PC-3 (cell line): ENCODE results near the gene NAT8. TPM values are rescaled to one million over a fixed set of nuclear protein-coding genes. Genes with fewer than 3 reads are reported as not detected.
A peak's percentile ranks its signal among the peaks of the same experiment; 100 is the strongest.
"Not testable (repeated sequence)": the region's sequence is repeated elsewhere in the genome, so short reads cannot be mapped to it uniquely, and the experiment has no call there.

Experiments used
- ATAC-seq: fragments of 200-7000 bp; cut with Tn5 transposase; 2 replicates; pipeline ENCODE4 v1.9.1; 2020; ENCODE audit warnings: mild to moderate bottlenecking, moderate library complexity
- BruUV-seq: library from RNA; stranded (reverse); fragments of 400-500 nt; replicated peaks from 2 replicates; lab custom pipeline; 2021; lab: Mats Ljungman, UMichigan
- CTCF ChIA-PET: fragments of 300-600 bp; sonication (Branson Sonifier 250); formaldehyde crosslinking; loops from one replicate; lab custom pipeline; 2022; ENCODE audit warnings: antibody characterized with exemption; lab: Charles Lee
- POLR2A ChIA-PET: fragments of 300-600 bp; sonication (Branson Sonifier 250); formaldehyde crosslinking; loops from one replicate; lab custom pipeline; 2022; ENCODE audit warnings: antibody characterized with exemption; ENCODE audit not compliant: unreplicated experiment; lab: Charles Lee
- DNase-seq: peaks from one replicate; pipeline ENCODE4 v3.0.0-alpha.2; 2015
- H2AFZ ChIP-seq: fragments of 300-600 bp; sonication (generic); 2 replicates; pipeline ENCODE4 v1.6.0; 2016; ENCODE audit warnings: antibody characterized with exemption, low read length
- H3F3A ChIP-seq: fragments of 300-600 bp; sonication (generic); one replicate; pipeline ENCODE4 v1.6.0; 2017; ENCODE audit warnings: antibody characterized with exemption, low read length, control low read depth, mild to moderate bottlenecking; ENCODE audit not compliant: unreplicated experiment
- H3K27ac ChIP-seq: fragments of 300-600 bp; sonication (generic); 2 replicates; pipeline ENCODE4 v1.5.1; 2016; ENCODE audit warnings: mild to moderate bottlenecking, low read length
- H3K27me3 ChIP-seq: fragments of 300-600 bp; sonication (generic); 2 replicates; pipeline ENCODE4 v1.6.1; 2016; ENCODE audit warnings: low read length, mixed read lengths
- H3K36me3 ChIP-seq: fragments of 300-600 bp; sonication (generic); 2 replicates; pipeline ENCODE4 v1.6.1; 2016; ENCODE audit warnings: low read depth, mixed run types, low read length, mixed read lengths
- H3K4me1 ChIP-seq: fragments of 300-600 bp; sonication (generic); 2 replicates; pipeline ENCODE4 v1.5.1; 2016; ENCODE audit warnings: low read length; ENCODE audit not compliant: insufficient read depth
- H3K4me2 ChIP-seq: fragments of 300-600 bp; sonication (generic); 2 replicates; pipeline ENCODE4 v1.6.0; 2016; ENCODE audit warnings: low read length
- H3K4me3 ChIP-seq: fragments of 300-600 bp; sonication (generic); 2 replicates; pipeline ENCODE4 v1.5.1; 2016; ENCODE audit warnings: mild to moderate bottlenecking, low read length, mixed read lengths
- H3K79me2 ChIP-seq: fragments of 300-600 bp; sonication (generic); 2 replicates; pipeline ENCODE4 v1.6.1; 2017; ENCODE audit warnings: low read length, mixed read lengths
- H3K9ac ChIP-seq: fragments of 300-600 bp; sonication (generic); 2 replicates; pipeline ENCODE4 v1.6.0; 2016; ENCODE audit warnings: mild to moderate bottlenecking, low read length
- H3K9me2 ChIP-seq: fragments of 300-600 bp; sonication (generic); replicated peaks from 2 replicates; pipeline ENCODE4 v1.6.1; 2016; ENCODE audit warnings: mixed run types, low read length, mixed read lengths
- H3K9me3 ChIP-seq: fragments of 300-600 bp; sonication (generic); 2 replicates; pipeline ENCODE4 v1.6.1; 2016; ENCODE audit warnings: low read length, mixed read lengths
- H4K20me1 ChIP-seq: fragments of 300-600 bp; sonication (generic); 2 replicates; pipeline ENCODE4 v1.6.1; 2016; ENCODE audit warnings: low read length, mixed read lengths
- EZH2 ChIP-seq: fragments of 300-600 bp; sonication (generic); IDR thresholded peaks from one replicate; pipeline ENCODE4 v1.6.1; 2017; ENCODE audit warnings: antibody characterized with exemption, mild to moderate bottlenecking, low read length; ENCODE audit not compliant: unreplicated experiment
- EZH2phosphoT487 ChIP-seq: fragments of 300-600 bp; sonication (generic); IDR thresholded peaks from 2 replicates; pipeline ENCODE4 v1.6.1; 2018; ENCODE audit warnings: mild to moderate bottlenecking, antibody characterized with exemption, low read length, borderline replicate concordance
- intact Hi-C: fragments of 100-400 bp; cut with micrococcal nuclease; formaldehyde crosslinking; loops from 2 replicates; pipeline ENCODE4 v1.9.0; 2023
- total RNA-seq: library from RNA; depleted of rRNA; stranded (reverse); fragments of >200 nt; gene quantifications from 2 replicates; pipeline ENCODE4 v1.2.3, GENCODE V29; 2014
- TF ChIP-seq, protein P1 (sequence below): fragments of 300-600 bp; sonication (generic); conservative IDR thresholded peaks from 2 replicates; pipeline ENCODE4 v1.5.1; 2017; ENCODE audit warnings: antibody characterized with exemption, low read depth, mild to moderate bottlenecking, low read length

NAT8 gene
- total RNA-seq, 1 experiment from 2014 or later = not detected

DNA sequence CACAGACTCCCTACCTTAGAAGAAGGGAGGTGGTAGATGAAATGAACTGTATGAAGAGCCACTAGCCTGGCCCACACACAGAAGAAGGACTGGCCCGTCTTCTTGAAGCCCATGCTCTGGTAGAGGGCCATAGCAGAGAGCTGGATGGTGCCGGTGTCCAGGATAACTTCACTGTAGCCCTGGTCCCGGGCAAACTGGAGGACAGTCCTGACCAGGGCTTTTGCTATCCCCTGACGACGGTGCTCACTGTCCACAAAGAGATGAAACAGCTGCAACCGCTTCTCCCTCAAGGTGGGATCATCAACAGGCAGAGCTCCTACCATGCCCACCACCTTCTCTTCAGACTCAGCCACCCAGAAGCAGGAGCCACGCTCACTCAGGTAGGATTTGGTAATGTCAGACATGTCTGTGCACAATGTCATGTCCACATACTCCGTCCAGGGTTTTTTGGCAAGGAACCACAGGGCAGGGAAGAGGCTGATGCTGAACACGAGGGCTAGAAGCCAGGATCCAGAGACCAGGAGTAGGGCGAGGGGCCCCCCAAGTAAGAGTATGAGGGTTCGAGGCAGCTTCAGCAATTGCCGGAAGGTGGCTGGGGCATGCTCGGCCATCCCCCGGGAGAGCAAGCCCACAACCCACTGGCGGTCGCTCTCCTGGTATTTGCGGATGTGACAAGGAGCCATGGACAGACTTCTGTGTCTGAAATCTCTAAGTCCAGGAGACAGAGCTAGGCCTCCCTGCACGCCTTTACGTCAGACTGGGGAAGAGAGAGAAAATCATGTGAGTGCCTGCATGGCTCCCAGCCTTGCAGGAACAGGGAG is 1.1 kb downstream of the NAT8 start:
- no peaks in the 10 kb centered on the region for H3K9me2 ChIP-seq
- H3K9ac ChIP-seq = no peak overlapping the region
- ChIA-PET POLR2A (interaction anchor here (0.7 kb wide), 1 partner anchor 123 kb away, joined by 6 read pairs; no protein-coding TSS in a partner anchor), CTCF (no interaction called here)
- no peak overlapping the region for H3K4me3 ChIP-seq
- no peaks in the 10 kb centered on the region for H3F3A ChIP-seq
- DNase-seq (no peak), ATAC-seq (no peak)
- H3K36me3 ChIP-seq = no peaks in the 10 kb centered on the region
- no peaks in the 10 kb centered on the region for H3K27me3 ChIP-seq
- TF ChIP-seq EZH2phosphoT487 = no peak
- TF ChIP-seq EZH2 = no peak
- TF ChIP-seq, protein P1, sequence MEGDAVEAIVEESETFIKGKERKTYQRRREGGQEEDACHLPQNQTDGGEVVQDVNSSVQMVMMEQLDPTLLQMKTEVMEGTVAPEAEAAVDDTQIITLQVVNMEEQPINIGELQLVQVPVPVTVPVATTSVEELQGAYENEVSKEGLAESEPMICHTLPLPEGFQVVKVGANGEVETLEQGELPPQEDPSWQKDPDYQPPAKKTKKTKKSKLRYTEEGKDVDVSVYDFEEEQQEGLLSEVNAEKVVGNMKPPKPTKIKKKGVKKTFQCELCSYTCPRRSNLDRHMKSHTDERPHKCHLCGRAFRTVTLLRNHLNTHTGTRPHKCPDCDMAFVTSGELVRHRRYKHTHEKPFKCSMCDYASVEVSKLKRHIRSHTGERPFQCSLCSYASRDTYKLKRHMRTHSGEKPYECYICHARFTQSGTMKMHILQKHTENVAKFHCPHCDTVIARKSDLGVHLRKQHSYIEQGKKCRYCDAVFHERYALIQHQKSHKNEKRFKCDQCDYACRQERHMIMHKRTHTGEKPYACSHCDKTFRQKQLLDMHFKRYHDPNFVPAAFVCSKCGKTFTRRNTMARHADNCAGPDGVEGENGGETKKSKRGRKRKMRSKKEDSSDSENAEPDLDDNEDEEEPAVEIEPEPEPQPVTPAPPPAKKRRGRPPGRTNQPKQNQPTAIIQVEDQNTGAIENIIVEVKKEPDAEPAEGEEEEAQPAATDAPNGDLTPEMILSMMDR = no peak
- H3K79me2 ChIP-seq = no peaks in the 10 kb centered on the region
- no peaks in the 10 kb centered on the region for H4K20me1 ChIP-seq
- H3K27ac ChIP-seq = no peak overlapping the region
- H3K4me1 ChIP-seq = peaks cover 6% of the 10 kb centered on the region; the same call in 1 of the 2 replicates
- H3K9me3 ChIP-seq = peaks cover 5% of the 10 kb centered on the region; the same call in 1 of the 2 replicates
- intact Hi-C loops = no loop called here
- H3K4me2 ChIP-seq = no peak overlapping the region
- no TSS peak for BruUV-seq
- H2AFZ ChIP-seq = no peak overlapping the region

DNA sequence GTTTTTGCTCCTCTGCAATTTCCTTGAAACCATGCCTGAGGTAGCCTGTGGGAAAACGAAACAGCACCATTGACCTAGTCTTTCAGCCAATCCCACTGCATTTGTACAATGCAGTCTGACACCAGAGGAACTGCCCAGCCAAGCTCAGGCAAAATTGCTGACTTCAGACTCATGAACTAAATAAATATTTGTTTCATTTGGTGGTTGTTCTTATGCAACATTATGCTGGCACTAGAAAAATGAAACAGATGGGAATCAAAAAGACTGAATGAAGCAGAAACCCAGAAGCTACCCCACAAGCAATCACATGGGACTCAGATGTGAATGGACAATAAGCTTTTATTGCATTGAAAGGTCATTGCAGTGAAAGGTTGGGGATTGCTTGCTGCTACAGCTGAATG is 1.7 kb downstream of the NAT8 start:
- Histone ChIP-seq H4K20me1 (no peaks in the 10 kb centered on the region), H3K9me3 (peaks cover 5% of the 10 kb centered on the region; the same call in 1 of the 2 replicates), H3K79me2 (no peaks in the 10 kb centered on the region), H3K36me3 (no peaks in the 10 kb centered on the region), H3F3A (no peaks in the 10 kb centered on the region), H3K4me1 (peaks cover 6% of the 10 kb centered on the region; the same call in 1 of the 2 replicates), H3K27me3 (no peaks in the 10 kb centered on the region), H3K4me2 (peak overlapping the region; percentile 31; the same call in 1 of the 2 replicates), H2AFZ (no peak overlapping the region), H3K9ac (no peak overlapping the region), H3K27ac (no peak overlapping the region), H3K9me2 (no peaks in the 10 kb centered on the region), H3K4me3 (no peak overlapping the region)
- POLR2A ChIA-PET = interaction anchor here (0.7 kb wide), 1 partner anchor 124 kb away, joined by 6 read pairs; no protein-coding TSS in a partner anchor
- ATAC-seq (peak; percentile 64), DNase-seq (peak; percentile 45)
- TF ChIP-seq, protein P1 = no peak
- no peak for TF ChIP-seq EZH2
- TF ChIP-seq EZH2phosphoT487 = no peak
- no TSS peak for BruUV-seq
- CTCF ChIA-PET = no interaction called here
- intact Hi-C loops = no loop called here

DNA sequence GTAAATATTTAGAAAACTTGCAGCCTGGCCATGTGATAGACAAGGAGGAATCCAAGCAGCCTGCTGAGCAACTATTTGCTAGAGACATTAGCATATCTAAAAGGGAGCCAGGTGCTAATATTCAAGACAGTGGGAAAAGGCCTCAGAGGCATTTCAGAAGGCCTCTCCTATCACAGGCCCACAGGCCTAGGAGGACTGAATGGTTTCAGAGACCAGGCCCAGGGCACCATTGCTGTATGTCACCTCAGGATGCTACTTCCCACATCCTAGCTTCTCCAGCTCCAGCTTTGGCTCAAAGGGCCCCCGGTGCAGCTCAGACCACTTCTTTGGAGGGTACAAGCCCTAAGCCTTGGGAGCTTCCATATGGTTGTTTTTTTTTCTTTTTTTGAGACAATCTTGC is 3.8 kb downstream of the NAT8 start:
- POLR2A ChIA-PET = no interaction called here
- TF ChIP-seq, protein P1 = no peak
- TF ChIP-seq EZH2phosphoT487 (no peak), EZH2 (no peak)
- intact Hi-C loops = no loop called here
- H3K4me1 ChIP-seq = peaks cover 6% of the 10 kb centered on the region; the same call in 1 of the 2 replicates
- H3K9me3 ChIP-seq = peaks cover 5% of the 10 kb centered on the region; the same call in 1 of the 2 replicates
- H3K36me3 ChIP-seq = no peaks in the 10 kb centered on the region
- ATAC-seq (no peak), DNase-seq (no peak)
- H4K20me1 ChIP-seq = no peaks in the 10 kb centered on the region
- no peak overlapping the region for H3K4me3 ChIP-seq
- BruUV-seq = no TSS peak
- no peak overlapping the region for H3K4me2 ChIP-seq
- CTCF ChIA-PET = no interaction called here
- H3F3A ChIP-seq = no peaks in the 10 kb centered on the region
- H3K79me2 ChIP-seq = no peaks in the 10 kb centered on the region
- no peaks in the 10 kb centered on the region for H3K9me2 ChIP-seq
- no peak overlapping the region for H2AFZ ChIP-seq
- H3K27me3 ChIP-seq = no peaks in the 10 kb centered on the region
- no peak overlapping the region for H3K9ac ChIP-seq
- H3K27ac ChIP-seq = no peak overlapping the region

DNA sequence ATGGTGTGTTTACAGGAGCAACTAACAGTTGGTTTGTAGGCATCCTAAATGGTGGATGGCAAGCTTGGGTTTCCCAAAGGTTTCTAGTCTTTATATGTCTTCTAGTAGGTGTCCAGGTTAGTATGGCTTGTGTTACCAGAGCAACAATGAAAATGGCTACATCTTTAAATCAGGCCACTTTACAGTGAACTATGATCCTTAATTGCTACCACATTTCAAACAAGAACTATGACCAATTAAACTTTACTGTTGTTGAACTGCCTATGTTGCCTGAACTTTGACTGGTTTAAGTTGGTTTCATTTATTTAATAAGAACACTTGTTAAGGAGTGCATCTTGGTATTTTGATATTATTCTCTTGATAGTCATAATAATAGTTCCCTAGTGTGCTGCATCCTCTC is 5.2 kb downstream of the NAT8 start:
- H3K9ac ChIP-seq, H3K9me3 ChIP-seq, H3K4me1 ChIP-seq, intact Hi-C loops, POLR2A ChIA-PET, H3F3A ChIP-seq, DNase-seq, H4K20me1 ChIP-seq, H3K9me2 ChIP-seq, H3K27me3 ChIP-seq, H2AFZ ChIP-seq, H3K4me2 ChIP-seq, H3K36me3 ChIP-seq, BruUV-seq, H3K79me2 ChIP-seq, ATAC-seq, H3K4me3 ChIP-seq, H3K27ac ChIP-seq, CTCF ChIA-PET: not testable (repeated sequence)
